PC-9 (cell line): ENCODE measurements around the gene TMEM208.

Source experiments
- EZH2 ChIP-seq: fragments of 200-600 bp; sonication (generic); IDR thresholded peaks from 2 replicates; pipeline ENCODE4 v1.8.0; 2017; ENCODE audit warnings: antibody characterized with exemption, low read depth
- TF ChIP-seq, protein P1 (sequence below): fragments of 200-600 bp; sonication (generic); conservative IDR thresholded peaks from 2 replicates; pipeline ENCODE4 v1.6.1; 2017; ENCODE audit warnings: mixed run types, antibody characterized with exemption, mild to moderate bottlenecking, moderate library complexity

DNA sequence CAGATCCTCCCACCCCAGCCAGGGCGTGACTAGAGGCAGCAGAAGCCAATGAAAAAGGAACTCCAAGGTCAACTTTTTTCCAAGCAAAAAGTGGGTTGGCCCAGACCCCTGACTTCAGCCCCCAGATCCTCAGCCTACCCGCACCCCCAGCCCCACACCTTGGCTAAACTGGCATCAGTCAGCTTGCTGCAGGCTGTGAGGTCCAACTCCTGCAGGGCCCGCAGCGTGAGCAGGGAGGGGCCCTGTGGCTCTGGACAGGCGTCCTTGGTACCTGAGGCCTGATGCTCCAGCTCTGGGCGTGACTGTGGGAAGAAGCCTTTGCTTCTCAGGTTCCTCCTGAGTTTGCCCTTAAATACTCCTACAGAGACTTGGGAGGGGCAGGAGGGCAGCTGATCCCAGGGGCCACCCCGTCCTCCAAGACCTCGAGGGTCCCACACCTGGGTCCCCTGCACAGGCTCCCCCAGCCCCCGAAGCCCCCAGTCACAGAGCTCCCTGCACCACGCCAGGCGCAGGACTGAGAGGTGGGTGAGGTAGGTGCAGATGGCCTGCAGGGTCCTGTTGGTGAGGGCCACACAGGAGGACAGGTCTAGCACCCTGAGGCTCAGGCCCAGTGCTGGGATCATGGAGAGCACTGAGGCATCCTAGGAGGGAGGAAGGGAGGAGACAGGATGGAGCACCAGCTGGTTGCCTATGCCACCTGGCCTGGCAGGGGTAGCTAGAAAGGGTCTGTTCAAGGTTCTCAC is 18.6 kb upstream of the TMEM208 start:
- TF ChIP-seq, protein P1, sequence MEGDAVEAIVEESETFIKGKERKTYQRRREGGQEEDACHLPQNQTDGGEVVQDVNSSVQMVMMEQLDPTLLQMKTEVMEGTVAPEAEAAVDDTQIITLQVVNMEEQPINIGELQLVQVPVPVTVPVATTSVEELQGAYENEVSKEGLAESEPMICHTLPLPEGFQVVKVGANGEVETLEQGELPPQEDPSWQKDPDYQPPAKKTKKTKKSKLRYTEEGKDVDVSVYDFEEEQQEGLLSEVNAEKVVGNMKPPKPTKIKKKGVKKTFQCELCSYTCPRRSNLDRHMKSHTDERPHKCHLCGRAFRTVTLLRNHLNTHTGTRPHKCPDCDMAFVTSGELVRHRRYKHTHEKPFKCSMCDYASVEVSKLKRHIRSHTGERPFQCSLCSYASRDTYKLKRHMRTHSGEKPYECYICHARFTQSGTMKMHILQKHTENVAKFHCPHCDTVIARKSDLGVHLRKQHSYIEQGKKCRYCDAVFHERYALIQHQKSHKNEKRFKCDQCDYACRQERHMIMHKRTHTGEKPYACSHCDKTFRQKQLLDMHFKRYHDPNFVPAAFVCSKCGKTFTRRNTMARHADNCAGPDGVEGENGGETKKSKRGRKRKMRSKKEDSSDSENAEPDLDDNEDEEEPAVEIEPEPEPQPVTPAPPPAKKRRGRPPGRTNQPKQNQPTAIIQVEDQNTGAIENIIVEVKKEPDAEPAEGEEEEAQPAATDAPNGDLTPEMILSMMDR, result no peak
- TF ChIP-seq EZH2, result no peak
